Neuron (in vitro differentiated cells): ENCODE data around the gene MESD.
"Not testable (repeated sequence)": the region's sequence is repeated elsewhere in the genome, so short reads cannot be mapped to it uniquely, and the experiment has no call there.

Experiments
- H2AFZ ChIP-seq: one replicate; pipeline ENCODE4 v1.6.1; 2013; ENCODE audit warnings: low read depth, mild to moderate bottlenecking, inconsistent platforms, low read length, moderate library complexity
- H3K27me3 ChIP-seq: one replicate; pipeline ENCODE4 v1.6.1; 2013; ENCODE audit warnings: low read length; ENCODE audit not compliant: insufficient read depth
- H3K36me3 ChIP-seq: one replicate; pipeline ENCODE4 v1.6.1; 2013; ENCODE audit warnings: low read length; ENCODE audit not compliant: insufficient read depth
- H3K4me1 ChIP-seq: one replicate; pipeline ENCODE4 v1.6.1; 2013; ENCODE audit warnings: low read length; ENCODE audit not compliant: insufficient read depth
- H3K4me3 ChIP-seq: 2 replicates; pipeline ENCODE4 v1.5.1; 2013; ENCODE audit warnings: mild to moderate bottlenecking, low read length, moderate library complexity
- H3K9me3 ChIP-seq: one replicate; pipeline ENCODE4 v1.6.1; 2013; ENCODE audit warnings: low read length

Gene MESD

GRCh38 chr15:80957976-80958375 is 31.6 kb downstream of the MESD start:
- Histone ChIP-seq H3K36me3 (no peaks in the 10 kb centered on the region), H2AFZ (no peak overlapping the region), H3K4me3 (no peak overlapping the region), H3K27me3 (no peaks in the 10 kb centered on the region), H3K4me1 (no peaks in the 10 kb centered on the region), H3K9me3 (peaks cover 9% of the 10 kb centered on the region)

- peaks cover 9% of the 10 kb centered on the region for H3K9me3 ChIP-seq
- H3K27me3 ChIP-seq = no peaks in the 10 kb centered on the region
- peaks cover under 1% of the 10 kb centered on the region for H3K36me3 ChIP-seq
- H2AFZ ChIP-seq = no peak overlapping the region
- H3K4me1 ChIP-seq = no peaks in the 10 kb centered on the region
- no peak overlapping the region for H3K4me3 ChIP-seq
Observed at GRCh38 chr15:80957556-80957955, 32.1 kb downstream of the MESD start.

- not testable (repeated sequence) for H3K9me3 ChIP-seq, H3K27me3 ChIP-seq, H2AFZ ChIP-seq, H3K36me3 ChIP-seq, H3K4me3 ChIP-seq, H3K4me1 ChIP-seq
Observed at GRCh38 chr15:80955571-80956452, 33.8 kb downstream of the MESD start.

- Histone ChIP-seq H3K9me3 (peaks cover 8% of the 10 kb centered on the region), H3K4me3 (no peak overlapping the region), H3K27me3 (no peaks in the 10 kb centered on the region), H3K36me3 (peaks cover 13% of the 10 kb centered on the region), H2AFZ (no peak overlapping the region), H3K4me1 (no peaks in the 10 kb centered on the region)
Observed at GRCh38 chr15:80953953-80954778, 35.5 kb downstream of the MESD start.

- Histone ChIP-seq H3K36me3 (peaks cover 17% of the 10 kb centered on the region), H2AFZ (no peak overlapping the region), H3K27me3 (no peaks in the 10 kb centered on the region), H3K4me3 (no peak overlapping the region), H3K4me1 (no peaks in the 10 kb centered on the region), H3K9me3 (no peaks in the 10 kb centered on the region)
Observed at GRCh38 chr15:80953001-80953952, 36.3 kb downstream of the MESD start.

GRCh38 chr15:80951941-80952340 is 37.7 kb downstream of the MESD start:
- Histone ChIP-seq H3K4me1 (no peaks in the 10 kb centered on the region), H3K27me3 (no peaks in the 10 kb centered on the region), H2AFZ (no peak overlapping the region), H3K9me3 (no peaks in the 10 kb centered on the region), H3K36me3 (peaks cover 20% of the 10 kb centered on the region), H3K4me3 (no peak overlapping the region)

- Histone ChIP-seq H3K36me3 (peaks cover 26% of the 10 kb centered on the region), H3K9me3 (no peaks in the 10 kb centered on the region), H3K4me3 (no peak overlapping the region), H3K27me3 (no peaks in the 10 kb centered on the region), H3K4me1 (no peaks in the 10 kb centered on the region), H2AFZ (no peak overlapping the region)
Observed at GRCh38 chr15:80950291-80951078, 39.1 kb downstream of the MESD start.

- Histone ChIP-seq H3K9me3 (no peaks in the 10 kb centered on the region), H3K4me1 (no peaks in the 10 kb centered on the region), H3K27me3 (no peaks in the 10 kb centered on the region), H3K36me3 (peaks cover 26% of the 10 kb centered on the region), H2AFZ (no peak overlapping the region), H3K4me3 (no peak overlapping the region)
Observed at GRCh38 chr15:80949756-80950155, 39.9 kb downstream of the MESD start.

GRCh38 chr15:80948651-80949292 is 40.8 kb downstream of the MESD start:
- Histone ChIP-seq H3K4me3 (no peak overlapping the region), H3K27me3 (no peaks in the 10 kb centered on the region), H3K4me1 (no peaks in the 10 kb centered on the region), H2AFZ (no peak overlapping the region), H3K36me3 (peaks cover 29% of the 10 kb centered on the region), H3K9me3 (no peaks in the 10 kb centered on the region)

GRCh38 chr15:80946576-80946975 is 43.0 kb downstream of the MESD start:
- no peak overlapping the region for H2AFZ ChIP-seq
- no peaks in the 10 kb centered on the region for H3K9me3 ChIP-seq
- no peaks in the 10 kb centered on the region for H3K27me3 ChIP-seq
- H3K36me3 ChIP-seq = peaks cover 23% of the 10 kb centered on the region
- H3K4me3 ChIP-seq = no peak overlapping the region
- H3K4me1 ChIP-seq = no peaks in the 10 kb centered on the region

- Histone ChIP-seq H3K9me3 (no peaks in the 10 kb centered on the region), H3K27me3 (no peaks in the 10 kb centered on the region), H3K4me3 (no peak overlapping the region), H3K36me3 (peaks cover 19% of the 10 kb centered on the region), H3K4me1 (no peaks in the 10 kb centered on the region), H2AFZ (no peak overlapping the region)
Observed at GRCh38 chr15:80945605-80946004, 44.0 kb downstream of the MESD start.

GRCh38 chr15:80944818-80945217 is 44.8 kb downstream of the MESD start:
- H2AFZ ChIP-seq = no peak overlapping the region
- H3K36me3 ChIP-seq = peaks cover 18% of the 10 kb centered on the region
- no peaks in the 10 kb centered on the region for H3K4me1 ChIP-seq
- no peaks in the 10 kb centered on the region for H3K27me3 ChIP-seq
- H3K9me3 ChIP-seq = no peaks in the 10 kb centered on the region
- no peak overlapping the region for H3K4me3 ChIP-seq
